Smooth muscle cell (in vitro differentiated cells): ENCODE measurements around the gene DYSF. TPM values are rescaled to one million over a fixed set of nuclear protein-coding genes. Genes with fewer than 3 reads are reported as not detected.
"Not testable (repeated sequence)": the region's sequence is repeated elsewhere in the genome, so short reads cannot be mapped to it uniquely, and the experiment has no call there.

Experiments
- DNase-seq: peaks from one replicate; lab custom pipeline; 2025; ENCODE audit not compliant: unreplicated experiment; lab: John Stamatoyannopoulos, UW
- H2AFZ ChIP-seq: fragments of 200-600 bp; sonication (generic); 2 replicates; pipeline ENCODE4 v1.6.0; 2016; ENCODE audit warnings: antibody characterized with exemption, low read depth, mild to moderate bottlenecking
- H3F3A ChIP-seq: fragments of 200-600 bp; sonication (generic); 2 replicates; pipeline ENCODE4 v1.6.0; 2017; ENCODE audit warnings: antibody characterized with exemption, low read depth
- H3K27ac ChIP-seq: fragments of 200-600 bp; sonication (generic); 2 replicates; pipeline ENCODE4 v1.5.1; 2016; ENCODE audit warnings: low read depth, mild to moderate bottlenecking
- H3K27me3 ChIP-seq: fragments of 200-600 bp; sonication (generic); 2 replicates; pipeline ENCODE4 v1.6.1; 2016; ENCODE audit warnings: low read depth, mild to moderate bottlenecking
- H3K36me3 ChIP-seq: fragments of 200-600 bp; sonication (generic); 2 replicates; pipeline ENCODE4 v1.5.1; 2016; ENCODE audit warnings: low read depth
- H3K4me1 ChIP-seq: fragments of 200-600 bp; sonication (generic); 2 replicates; pipeline ENCODE4 v1.5.1; 2016; ENCODE audit warnings: low read depth
- H3K4me2 ChIP-seq: fragments of 200-600 bp; sonication (generic); 2 replicates; pipeline ENCODE4 v1.6.0; 2016; ENCODE audit warnings: mild to moderate bottlenecking
- H3K4me3 ChIP-seq: fragments of 200-600 bp; sonication (generic); 2 replicates; pipeline ENCODE4 v1.5.1; 2016; ENCODE audit warnings: mild to moderate bottlenecking
- H3K79me2 ChIP-seq: fragments of 200-600 bp; sonication (generic); 2 replicates; pipeline ENCODE4 v1.6.0; 2016; ENCODE audit warnings: low read depth, mild to moderate bottlenecking
- H3K9ac ChIP-seq: fragments of 200-600 bp; sonication (generic); 2 replicates; pipeline ENCODE4 v1.6.0; 2016; ENCODE audit warnings: low read depth
- H3K9me3 ChIP-seq: fragments of 200-600 bp; sonication (generic); replicated peaks from 2 replicates; pipeline ENCODE4 v1.5.1; 2016; ENCODE audit warnings: low read depth
- H4K20me1 ChIP-seq: fragments of 200-600 bp; sonication (generic); 2 replicates; pipeline ENCODE4 v1.6.0; 2016; ENCODE audit warnings: low read depth
- CTCF ChIP-seq: fragments of 200-600 bp; sonication (generic); IDR thresholded peaks from 2 replicates; pipeline ENCODE4 v1.5.1; 2017; ENCODE audit warnings: borderline replicate concordance, mild to moderate bottlenecking, antibody characterized with exemption; ENCODE audit not compliant: insufficient read depth, poor library complexity, severe bottlenecking
- WGBS: methylation state at CpG from one replicate; pipeline ENCODE4 v1.1.7; 2016; ENCODE audit warnings: low lambda C conversion rate; 5-methylcytosine and 5-hydroxymethylcytosine counted together
- polyA plus RNA-seq: library from polyadenylated mRNA; unstranded; fragments of >200 nt; fragmentation: Nextera tagmentation; extraction: Ambion mirVana; gene quantifications from 2 replicates; pipeline ENCODE4 v1.2.1, GENCODE V29; 2016
- total RNA-seq: library from RNA; depleted of rRNA; stranded (reverse); fragments of >200 nt; gene quantifications from 2 replicates; pipeline ENCODE4 v1.2.3, GENCODE V29; 2014

DYSF gene
- total and polyA plus RNA-seq, 2 experiments from 2014 or later = 0.64 to 1.6 TPM

- Histone ChIP-seq H3K4me1 (no peaks in the 10 kb centered on the region), H2AFZ (no peak overlapping the region), H3K9ac (no peak overlapping the region), H3K27me3 (no peaks in the 10 kb centered on the region), H3K4me3 (no peak overlapping the region), H3K79me2 (no peaks in the 10 kb centered on the region), H3K4me2 (no peak overlapping the region), H3F3A (no peaks in the 10 kb centered on the region), H4K20me1 (no peaks in the 10 kb centered on the region), H3K27ac (no peak overlapping the region), H3K36me3 (no peaks in the 10 kb centered on the region), H3K9me3 (no peaks in the 10 kb centered on the region)
- no peak for TF ChIP-seq CTCF
- no peak for DNase-seq
- 88% methylated on average over 10 of the region's 10 CpGs for WGBS
These were observed 29.9 kb downstream of the DYSF start for GRCh38 chr2:71483246-71483645.

- no peaks in the 10 kb centered on the region for H3K27me3 ChIP-seq
- H2AFZ ChIP-seq = no peak overlapping the region
- no peak overlapping the region for H3K4me2 ChIP-seq
- no peak overlapping the region for H3K4me3 ChIP-seq
- no peaks in the 10 kb centered on the region for H3K9me3 ChIP-seq
- H3K4me1 ChIP-seq = no peaks in the 10 kb centered on the region
- WGBS = 94% methylated on average over 2 of the region's 2 CpGs
- no peak for DNase-seq
- H3K36me3 ChIP-seq = no peaks in the 10 kb centered on the region
- no peaks in the 10 kb centered on the region for H4K20me1 ChIP-seq
- no peaks in the 10 kb centered on the region for H3F3A ChIP-seq
- H3K27ac ChIP-seq = no peak overlapping the region
- no peak for TF ChIP-seq CTCF
- no peak overlapping the region for H3K9ac ChIP-seq
- H3K79me2 ChIP-seq = no peaks in the 10 kb centered on the region
These were observed 31.0 kb downstream of the DYSF start for GRCh38 chr2:71484354-71484753.

GRCh38 chr2:71486881-71487640, 33.7 kb downstream of the DYSF start:
- no peaks in the 10 kb centered on the region for H3F3A ChIP-seq
- H3K4me3 ChIP-seq = no peak overlapping the region
- no peak overlapping the region for H3K4me2 ChIP-seq
- no peaks in the 10 kb centered on the region for H3K9me3 ChIP-seq
- H3K4me1 ChIP-seq = no peaks in the 10 kb centered on the region
- no peaks in the 10 kb centered on the region for H3K79me2 ChIP-seq
- no peak overlapping the region for H3K27ac ChIP-seq
- no peaks in the 10 kb centered on the region for H3K27me3 ChIP-seq
- no peaks in the 10 kb centered on the region for H4K20me1 ChIP-seq
- DNase-seq = no peak
- no peak overlapping the region for H3K9ac ChIP-seq
- WGBS = 84% methylated on average over 11 of the region's 11 CpGs
- H2AFZ ChIP-seq = no peak overlapping the region
- H3K36me3 ChIP-seq = no peaks in the 10 kb centered on the region
- no peak for TF ChIP-seq CTCF

GRCh38 chr2:71491551-71491950, 38.2 kb downstream of the DYSF start:
- not testable (repeated sequence) for DNase-seq, H3K27me3 ChIP-seq, H3K4me2 ChIP-seq, H3K9me3 ChIP-seq, H3K4me3 ChIP-seq, H3K4me1 ChIP-seq, H3K79me2 ChIP-seq, H3K9ac ChIP-seq, H3K36me3 ChIP-seq, H4K20me1 ChIP-seq, H3F3A ChIP-seq, H3K27ac ChIP-seq, H2AFZ ChIP-seq
- 95% methylated on average over 3 of the region's 3 CpGs for whole genome bisulfite sequencing
